Vagina (tissue), 2 donors: ENCODE measurements around the gene PDE10A. TPM values are rescaled to one million over a fixed set of nuclear protein-coding genes. Genes with fewer than 3 reads are reported as not detected.

ENCODE experiments used
- DNase-seq, 2 donors: peaks; one replicate each; pipeline ENCODE4 v3.0.0-alpha.2; 2017; ENCODE audit errors: extremely low spot score in 2 of 2
- H3K27ac ChIP-seq: fragments of 200-600 bp; sonication (generic); one replicate; pipeline ENCODE4 v1.5.1; 2019
- H3K27me3 ChIP-seq: fragments of 200-600 bp; sonication (generic); one replicate; pipeline ENCODE4 v1.5.1; 2019
- H3K36me3 ChIP-seq, 2 donors: fragments of 200-600 bp; sonication (generic); one replicate each; pipeline ENCODE4 v1.5.1; 2017 to 2019
- H3K4me1 ChIP-seq: fragments of 200-600 bp; sonication (generic); one replicate; pipeline ENCODE4 v1.5.1; 2019
- H3K4me3 ChIP-seq, 2 donors: fragments of 200-600 bp; sonication (generic); 1 replicate in 1 of 2; 2 replicates in 1 of 2; pipeline ENCODE4 v1.5.1; 2016 to 2019
- H3K9me3 ChIP-seq: fragments of 200-600 bp; sonication (generic); one replicate; pipeline ENCODE4 v1.5.1; 2019
- CTCF ChIP-seq, 3 experiments: fragments of 450-650 bp in 2 of 3; fragments of 200-600 bp in 1 of 3; sonication (generic) in 1 of 3; IDR thresholded peaks; one replicate each; pipeline ENCODE4 v1.5.1; 2017 to 2019; ENCODE audit warnings: antibody characterized with exemption in 3 of 3, mild to moderate bottlenecking in 2 of 3, moderate library complexity in 2 of 3
- POLR2A ChIP-seq, 2 donors: fragments of 450-650 bp; IDR thresholded peaks; one replicate each; pipeline ENCODE4 v1.6.1; 2017; ENCODE audit warnings: antibody characterized with exemption in 2 of 2, mild to moderate bottlenecking in 2 of 2, moderate library complexity in 2 of 2
- POLR2AphosphoS5 ChIP-seq, 2 donors: sonication (generic); formaldehyde crosslinking; IDR thresholded peaks; one replicate each; pipeline ENCODE4 v1.9.0; 2017; ENCODE audit warnings: antibody characterized with exemption in 2 of 2, mild to moderate bottlenecking in 2 of 2, low read depth in 1 of 2; ENCODE audit not compliant: insufficient read depth in 1 of 2
- intact Hi-C: fragments of 100-400 bp; cut with DNase I; formaldehyde crosslinking; loops from one replicate; pipeline ENCODE4 v1.15.1; 2023
- total RNA-seq: library from RNA; depleted of rRNA; stranded (reverse); fragments of >200 nt; gene quantifications from one replicate; pipeline ENCODE4 v1.2.3, GENCODE V29; 2016

Gene PDE10A
- total RNA-seq, 1 donor from 2014 or later, result 15.0 TPM

- TF ChIP-seq CTCF (IDR thresholded peaks at IDR 0.05), result no peak
- H3K36me3 ChIP-seq, result no peaks in the 10 kb centered on the region
- H3K27me3 ChIP-seq, result no peaks in the 10 kb centered on the region
- H3K27ac ChIP-seq, result no peak within 1 kb of the TSS
- peak within 1 kb of the TSS; percentile 37 to 41 for H3K4me3 ChIP-seq
- DNase-seq, result no peak
- H3K4me1 ChIP-seq, result peaks cover 7% of the 10 kb centered on the region
- intact Hi-C loops, result no loop called here
- H3K9me3 ChIP-seq, result no peaks in the 10 kb centered on the region
These were observed 353.9 kb downstream of the PDE10A start, which contains the start of gene C6orf118 for GRCh38 chr6:165308926-165309731. Gene C6orf118, minus strand, starts transcription at chr6:165309605. Its CDS starts 19 bp downstream, at chr6:165309586.

GRCh38 chr6:165306955-165307354 is 356.1 kb downstream of the PDE10A start:
- no peak for DNase-seq
- intact Hi-C loops, result no loop called here
- Histone ChIP-seq H3K4me1 (peaks cover 7% of the 10 kb centered on the region), H3K27me3 (no peaks in the 10 kb centered on the region), H3K4me3 (no peak overlapping the region), H3K27ac (no peak overlapping the region), H3K36me3 (no peaks in the 10 kb centered on the region), H3K9me3 (no peaks in the 10 kb centered on the region)
- TF ChIP-seq CTCF (IDR thresholded peaks at IDR 0.05) (no peak), POLR2AphosphoS5 (IDR thresholded peaks at IDR 0.05; ENCODE audit: insufficient read depth in 1 of 2, low read depth in 1 of 2) (no peak), POLR2A (IDR thresholded peaks at IDR 0.05) (no peak)

- H3K27me3 ChIP-seq, result no peaks in the 10 kb centered on the region
- H3K9me3 ChIP-seq, result no peaks in the 10 kb centered on the region
- H3K4me3 ChIP-seq, result no peak overlapping the region
- intact Hi-C loops, result no loop called here
- no peaks in the 10 kb centered on the region for H3K4me1 ChIP-seq
- no peak overlapping the region for H3K27ac ChIP-seq
- no peaks in the 10 kb centered on the region for H3K36me3 ChIP-seq
- TF ChIP-seq POLR2AphosphoS5 (IDR thresholded peaks at IDR 0.05; ENCODE audit: insufficient read depth in 1 of 2, low read depth in 1 of 2), result no peak
- TF ChIP-seq POLR2A (IDR thresholded peaks at IDR 0.05), result no peak
- no peak for TF ChIP-seq CTCF (IDR thresholded peaks at IDR 0.05)
- no peak for DNase-seq
These were observed 361.4 kb downstream of the PDE10A start for GRCh38 chr6:165301372-165302246.

GRCh38 chr6:165300422-165300936 is 362.6 kb downstream of the PDE10A start:
- H3K9me3 ChIP-seq, result no peaks in the 10 kb centered on the region
- no peak overlapping the region for H3K4me3 ChIP-seq
- no peaks in the 10 kb centered on the region for H3K4me1 ChIP-seq
- no peaks in the 10 kb centered on the region for H3K27me3 ChIP-seq
- H3K36me3 ChIP-seq, result no peaks in the 10 kb centered on the region
- TF ChIP-seq POLR2AphosphoS5 (IDR thresholded peaks at IDR 0.05; ENCODE audit: insufficient read depth in 1 of 2, low read depth in 1 of 2), result no peak
- no peak for TF ChIP-seq CTCF (IDR thresholded peaks at IDR 0.05)
- no peak for TF ChIP-seq POLR2A (IDR thresholded peaks at IDR 0.05)
- no peak overlapping the region for H3K27ac ChIP-seq
- no peak for DNase-seq
- intact Hi-C loops, result no loop called here
